Uterus (tissue), 4 donors: ENCODE data around the gene MBD4. TPM values are rescaled to one million over a fixed set of nuclear protein-coding genes. Genes with fewer than 3 reads are reported as not detected.

ENCODE experiments used
- DNase-seq, 2 donors: peaks; one replicate each; pipeline ENCODE4 v3.0.0-alpha.2; 2019 to 2020
- H3K27ac ChIP-seq, 2 donors: fragments of 200-600 bp; sonication (generic); 1 replicate in 1 of 2; 2 replicates in 1 of 2; pipeline ENCODE4 v1.5.1; 2016 to 2018
- H3K27me3 ChIP-seq, 2 donors: fragments of 200-600 bp; sonication (generic); one replicate each; pipeline ENCODE4 v1.5.1; 2018 to 2019; ENCODE audit warnings: control low read depth in 1 of 2
- H3K36me3 ChIP-seq, 2 donors: fragments of 200-600 bp; sonication (generic); one replicate each; pipeline ENCODE4 v1.5.1; 2019; ENCODE audit warnings: control low read depth in 1 of 2
- H3K4me1 ChIP-seq, 2 donors: fragments of 200-600 bp; sonication (generic); one replicate each; pipeline ENCODE4 v1.5.1; 2018 to 2019; ENCODE audit warnings: control low read depth in 1 of 2
- H3K4me3 ChIP-seq, 2 donors: fragments of 200-600 bp; sonication (generic); 1 replicate in 1 of 2; 2 replicates in 1 of 2; pipeline ENCODE4 v1.5.1; 2018 to 2019; ENCODE audit warnings: mild to moderate bottlenecking in 1 of 2
- H3K9me3 ChIP-seq, 2 donors: fragments of 200-600 bp; sonication (generic); one replicate each; pipeline ENCODE4 v1.5.1; 2019; ENCODE audit warnings: control low read depth in 1 of 2
- POLR2A ChIP-seq, 2 donors: fragments of 450-650 bp; IDR thresholded peaks; one replicate each; pipeline ENCODE4 v1.6.1; 2016; ENCODE audit warnings: antibody characterized with exemption in 2 of 2, mild to moderate bottlenecking in 1 of 2, moderate library complexity in 1 of 2
- intact Hi-C: fragments of 100-400 bp; cut with DNase I; formaldehyde crosslinking; loops from one replicate; pipeline ENCODE4 v1.15.1; 2023; ENCODE audit warnings: low total_unique reads
- total RNA-seq, 4 donors: library from RNA; depleted of rRNA in 3 of 4; stranded (reverse); fragments of >200 nt in 3 of 4; gene quantifications; one replicate each; pipeline versions ENCODE4 v1.1.0 to v1.2.4, GENCODE V29; 2014 to 2023
- TF ChIP-seq, protein P1 (sequence below), 4 experiments: fragments of 200-600 bp in 2 of 4; fragments of 450-650 bp in 2 of 4; sonication (generic) in 2 of 4; IDR thresholded peaks; one replicate each; pipeline ENCODE4 v1.5.1; 2016 to 2019; ENCODE audit warnings: antibody characterized with exemption in 4 of 4, mild to moderate bottlenecking in 2 of 4, moderate library complexity in 1 of 4
- donor health status: DM: yes; HTN: yes; CAD: no.

The MBD4 gene
- total RNA-seq, 4 donors from 2014 or later: 13.8 to 36.2 (median 20.4) TPM

DNA sequence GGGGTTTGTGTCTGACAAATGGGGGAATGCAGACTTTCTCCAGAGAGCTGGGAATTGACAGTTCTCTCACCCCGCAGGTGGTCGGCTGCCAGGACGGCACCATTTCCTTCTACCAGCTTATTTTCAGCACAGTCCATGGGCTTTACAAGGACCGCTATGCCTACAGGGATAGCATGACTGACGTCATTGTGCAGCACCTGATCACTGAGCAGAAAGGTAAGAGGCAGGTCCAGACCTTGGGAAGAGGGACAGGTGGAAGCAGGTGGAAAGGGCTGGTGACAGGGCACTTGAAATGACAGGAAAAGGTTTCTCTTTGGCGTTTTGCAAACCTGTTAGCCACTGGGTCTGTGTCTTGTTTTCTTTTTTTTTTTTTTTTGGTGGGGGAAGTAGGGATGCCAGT, 36.8 kb upstream of the MBD4 start:
- Histone ChIP-seq H3K4me3 (no peak overlapping the region), H3K4me1 (no peaks in the 10 kb centered on the region), H3K27me3 (no peaks in the 10 kb centered on the region), H3K27ac (no peak overlapping the region), H3K9me3 (no peaks in the 10 kb centered on the region), H3K36me3 (no peaks in the 10 kb centered on the region)
- TF ChIP-seq POLR2A (IDR thresholded peaks at IDR 0.05): no peak
- TF ChIP-seq, protein P1, sequence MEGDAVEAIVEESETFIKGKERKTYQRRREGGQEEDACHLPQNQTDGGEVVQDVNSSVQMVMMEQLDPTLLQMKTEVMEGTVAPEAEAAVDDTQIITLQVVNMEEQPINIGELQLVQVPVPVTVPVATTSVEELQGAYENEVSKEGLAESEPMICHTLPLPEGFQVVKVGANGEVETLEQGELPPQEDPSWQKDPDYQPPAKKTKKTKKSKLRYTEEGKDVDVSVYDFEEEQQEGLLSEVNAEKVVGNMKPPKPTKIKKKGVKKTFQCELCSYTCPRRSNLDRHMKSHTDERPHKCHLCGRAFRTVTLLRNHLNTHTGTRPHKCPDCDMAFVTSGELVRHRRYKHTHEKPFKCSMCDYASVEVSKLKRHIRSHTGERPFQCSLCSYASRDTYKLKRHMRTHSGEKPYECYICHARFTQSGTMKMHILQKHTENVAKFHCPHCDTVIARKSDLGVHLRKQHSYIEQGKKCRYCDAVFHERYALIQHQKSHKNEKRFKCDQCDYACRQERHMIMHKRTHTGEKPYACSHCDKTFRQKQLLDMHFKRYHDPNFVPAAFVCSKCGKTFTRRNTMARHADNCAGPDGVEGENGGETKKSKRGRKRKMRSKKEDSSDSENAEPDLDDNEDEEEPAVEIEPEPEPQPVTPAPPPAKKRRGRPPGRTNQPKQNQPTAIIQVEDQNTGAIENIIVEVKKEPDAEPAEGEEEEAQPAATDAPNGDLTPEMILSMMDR (IDR thresholded peaks at IDR 0.05): no peak
- DNase-seq: no peak
- intact Hi-C loops: no loop called here

DNA sequence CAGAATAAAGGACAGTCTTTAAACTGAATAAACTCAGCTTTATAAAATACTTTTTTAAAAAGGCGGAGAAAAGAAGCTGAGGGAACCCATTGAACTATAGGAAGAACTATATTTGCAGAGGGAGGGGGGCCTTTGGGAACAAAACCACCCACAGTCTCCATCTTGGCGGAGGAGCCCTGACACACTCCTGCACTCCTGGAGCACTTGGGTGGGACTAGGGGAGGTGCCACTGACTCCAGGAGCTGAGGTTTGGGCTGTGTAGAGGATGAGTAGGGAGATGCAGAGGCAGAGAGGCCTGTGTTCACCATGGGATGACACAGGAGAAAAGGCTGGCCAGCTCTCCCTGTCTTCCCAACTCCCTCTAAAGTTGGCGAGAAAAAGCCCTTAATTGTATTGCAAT, 36.1 kb upstream of the MBD4 start:
- Histone ChIP-seq H3K36me3 (no peaks in the 10 kb centered on the region), H3K27ac (no peak overlapping the region), H3K9me3 (no peaks in the 10 kb centered on the region), H3K27me3 (no peaks in the 10 kb centered on the region), H3K4me3 (no peak overlapping the region), H3K4me1 (no peaks in the 10 kb centered on the region)
- TF ChIP-seq, protein P1 (IDR thresholded peaks at IDR 0.05): no peak
- TF ChIP-seq POLR2A (IDR thresholded peaks at IDR 0.05): no peak
- intact Hi-C loops: no loop called here
- no peak for DNase-seq

DNA sequence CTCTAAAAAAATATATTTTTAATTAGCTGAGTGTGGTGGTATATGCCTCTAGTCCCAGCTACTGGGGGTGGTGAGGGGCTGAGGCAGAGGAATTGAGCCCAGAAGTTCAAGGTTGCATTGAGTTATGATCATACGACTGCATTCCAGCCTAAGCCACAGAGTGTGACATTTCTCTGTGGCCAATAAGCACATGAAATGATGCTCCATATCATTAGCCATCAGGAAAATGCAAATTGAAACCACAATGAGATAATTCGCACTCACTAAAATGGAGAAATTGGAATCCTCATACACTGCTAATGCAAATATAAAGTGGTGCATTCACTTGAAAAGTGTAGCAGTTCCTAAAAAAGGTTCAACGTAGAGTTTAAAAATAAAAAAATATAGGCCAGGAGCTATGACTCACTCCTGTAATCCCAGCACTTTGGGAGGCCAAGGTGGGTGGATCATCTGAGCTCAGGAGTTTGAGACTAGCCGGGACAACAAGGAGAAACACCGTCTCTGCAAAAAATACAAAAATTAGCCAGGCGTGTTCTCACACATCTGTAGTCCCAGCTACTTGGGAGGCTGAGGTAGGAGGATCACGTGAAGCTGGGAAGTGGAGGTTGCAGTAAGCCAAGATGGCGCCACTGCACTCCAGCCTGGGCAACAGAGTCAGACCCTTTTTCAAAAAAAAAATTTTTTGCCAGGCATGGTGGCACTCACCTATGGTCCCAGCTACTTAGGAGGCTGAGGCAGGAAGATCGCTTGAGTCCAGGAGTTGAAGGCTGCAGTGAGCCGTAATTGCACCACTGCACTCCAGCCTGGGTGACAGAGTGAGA, 35.4 kb upstream of the MBD4 start:
- no peak overlapping the region for H3K27ac ChIP-seq
- TF ChIP-seq, protein P1 (IDR thresholded peaks at IDR 0.05): no peak
- no peak for TF ChIP-seq POLR2A (IDR thresholded peaks at IDR 0.05)
- H3K9me3 ChIP-seq: no peaks in the 10 kb centered on the region
- no peaks in the 10 kb centered on the region for H3K27me3 ChIP-seq
- H3K4me1 ChIP-seq: no peaks in the 10 kb centered on the region
- no peak for DNase-seq
- H3K36me3 ChIP-seq: no peaks in the 10 kb centered on the region
- no peak overlapping the region for H3K4me3 ChIP-seq
- intact Hi-C loops: no loop called here

DNA sequence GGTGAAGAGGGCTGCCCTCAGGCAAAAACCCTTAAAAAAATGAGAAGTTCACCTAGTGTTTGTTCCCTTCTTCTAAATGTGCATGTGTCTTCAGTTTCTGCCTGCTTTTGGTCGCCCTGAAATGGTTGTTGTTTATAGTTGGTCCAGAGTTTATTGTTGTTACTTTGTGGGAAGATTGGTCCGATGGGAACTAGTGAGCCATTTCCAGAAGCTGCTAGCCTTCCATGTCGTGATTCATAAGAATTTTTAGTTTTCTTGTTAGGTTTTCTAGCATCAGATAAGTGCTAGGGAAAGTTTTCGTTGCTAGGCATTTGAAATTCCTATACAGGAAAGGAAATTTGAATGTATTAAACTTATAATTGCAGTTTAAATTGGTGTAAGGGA, 34.0 kb upstream of the MBD4 start:
- Histone ChIP-seq H3K27me3 (no peaks in the 10 kb centered on the region), H3K27ac (no peak overlapping the region), H3K36me3 (no peaks in the 10 kb centered on the region), H3K4me3 (no peak overlapping the region), H3K4me1 (no peaks in the 10 kb centered on the region), H3K9me3 (no peaks in the 10 kb centered on the region)
- intact Hi-C loops: no loop called here
- DNase-seq: no peak
- TF ChIP-seq POLR2A (IDR thresholded peaks at IDR 0.05): no peak
- TF ChIP-seq, protein P1 (IDR thresholded peaks at IDR 0.05): no peak

DNA sequence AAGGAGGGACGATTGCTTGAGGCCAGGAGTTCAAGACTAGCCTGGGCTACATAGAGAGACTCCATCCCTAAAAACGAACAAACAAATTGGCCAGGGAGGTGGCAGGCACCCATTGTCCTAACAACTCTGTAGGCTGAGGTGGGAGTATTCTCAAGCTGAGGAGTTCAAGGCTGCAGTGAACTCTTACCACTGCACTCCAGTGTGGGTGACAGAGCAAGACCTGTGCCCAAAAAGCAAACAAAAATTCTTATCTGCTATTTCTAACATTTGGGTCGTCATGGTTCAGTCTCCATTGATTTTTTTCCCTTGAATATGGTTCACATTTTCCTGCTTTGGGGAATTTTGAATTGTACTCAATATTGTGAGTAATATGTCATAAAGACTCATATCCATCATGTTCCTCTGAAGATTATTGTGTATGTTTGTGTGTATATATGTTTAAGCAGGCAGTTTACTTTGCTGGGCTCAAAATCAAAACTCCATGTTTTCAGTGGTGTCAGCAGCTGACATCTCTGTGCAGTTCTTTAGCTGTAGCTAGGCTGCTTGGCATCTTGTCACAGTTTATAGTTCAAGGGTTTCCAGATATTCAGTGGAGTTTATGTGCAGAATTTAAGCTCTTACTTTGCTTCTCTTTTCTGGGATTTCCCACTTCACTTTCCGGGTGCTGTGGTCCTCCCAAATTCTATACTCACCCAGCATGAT, 33.5 kb upstream of the MBD4 start:
- intact Hi-C loops: no loop called here

More for the DNA sequence above, 33.5 kb upstream of the MBD4 start:
- Histone ChIP-seq H3K4me3 (no peak overlapping the region), H3K9me3 (no peaks in the 10 kb centered on the region), H3K27me3 (no peaks in the 10 kb centered on the region), H3K27ac (no peak overlapping the region), H3K36me3 (no peaks in the 10 kb centered on the region), H3K4me1 (no peaks in the 10 kb centered on the region)
- no peak for TF ChIP-seq POLR2A (IDR thresholded peaks at IDR 0.05)
- TF ChIP-seq, protein P1 (IDR thresholded peaks at IDR 0.05): no peak
- no peak for DNase-seq
